ENCODE measurements around the gene RIN2. TPM values are rescaled to one million over a fixed set of nuclear protein-coding genes. Genes with fewer than 3 reads are reported as not detected.

The RIN2 gene
- total and polyA plus RNA-seq, 2 of the 13 experiments (the other 11 are each of a cell fraction or from before 2014, with no cell fraction given): 2.5 to 5.1 TPM

DNA sequence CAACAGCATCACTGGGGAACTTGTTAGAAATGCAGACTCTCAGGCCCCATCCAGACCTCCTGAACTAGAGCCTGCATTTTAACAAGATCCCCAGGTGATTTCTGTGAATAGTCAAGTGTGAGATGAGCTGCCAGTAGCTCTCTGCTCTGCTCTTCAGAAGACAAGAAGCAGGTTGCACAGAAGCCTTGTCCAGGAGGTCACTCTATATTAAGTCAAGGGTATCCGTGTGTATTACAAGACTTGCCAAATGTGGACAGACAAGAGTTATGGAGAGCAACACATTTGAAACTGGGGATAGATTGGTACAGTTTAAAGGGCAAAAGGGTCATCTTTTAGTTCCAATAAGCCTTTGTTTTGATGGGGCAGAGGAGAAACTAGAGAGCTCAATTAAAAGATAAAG lies 23.2 kb upstream of the RIN2 start:
- in situ Hi-C loops (cut with HindIII; ENCODE audit: extremely low pct_ligation_motif_present, low pct_unique_long_range_greater_than_20kb): no loop called here
- no peak for ATAC-seq
- Histone ChIP-seq H3K27ac (ENCODE audit: extremely low read length, insufficient read depth, low read length) (no peak overlapping the region), H3K27me3 (ENCODE audit: control insufficient read depth in 1 of 2, insufficient read depth in 2 of 2, low read length in 2 of 2) (peaks cover 4 to 21% of the 10 kb centered on the region in 2 experiments; a peak in 4 of 5 replicates), H4K20me1 (ENCODE audit: insufficient read depth, low read length) (no peaks in the 10 kb centered on the region), H3K36me3 (replicated peaks in 1 of 2; ENCODE audit: control insufficient read depth in 1 of 2, insufficient read depth in 2 of 2, low read length in 2 of 2) (no peaks in the 10 kb centered on the region), H2AFZ (ENCODE audit: low read length) (no peak overlapping the region), H3K9me3 (ENCODE audit: low read length) (no peaks in the 10 kb centered on the region), H3K9ac (ENCODE audit: insufficient read depth, low read depth, low read length) (no peak overlapping the region), H3K4me2 (ENCODE audit: low read depth, low read length) (no peak overlapping the region), H3K4me1 (ENCODE audit: insufficient read depth, low read length) (no peaks in the 10 kb centered on the region), H3K79me2 (ENCODE audit: insufficient read depth, low read length) (no peaks in the 10 kb centered on the region), H3K4me3 (replicated peaks in 1 of 3; ENCODE audit: insufficient read depth in 1 of 3, low read depth in 2 of 3, low read length in 3 of 3) (no peak overlapping the region)
- 33% methylated on average over 1 of the region's 1 CpG for WGBS (ENCODE audit: low lambda C conversion rate)
- no peak for FAIRE-seq
- intact Hi-C loops (cut with micrococcal nuclease; ENCODE audit: unreplicated experiment): no loop called here
- POLR2A ChIA-PET: no interaction called here
- BruUV-seq (replicated peaks): no TSS peak
- DNase-seq (ENCODE audit: low spot score): no peak
- TF ChIP-seq FOXP1 (IDR thresholded peaks at IDR 0.05) (no peak), FOXP1 (CRISPR knock-in tag; IDR thresholded peaks at IDR 0.05) (no peak), ZBED4 (CRISPR knock-in tag; IDR thresholded peaks at IDR 0.05; ENCODE audit: borderline replicate concordance) (no peak), ZNF552 (CRISPR knock-in tag; IDR thresholded peaks at IDR 0.05; ENCODE audit: borderline replicate concordance) (no peak), ZNF674 (CRISPR knock-in tag; IDR thresholded peaks at IDR 0.05; ENCODE audit: low read depth) (no peak), PITX1 (CRISPR knock-in tag; IDR thresholded peaks at IDR 0.05) (no peak), ZNF569 (CRISPR knock-in tag; IDR thresholded peaks at IDR 0.05; ENCODE audit: borderline replicate concordance) (no peak), TIGD3 (CRISPR knock-in tag; IDR thresholded peaks at IDR 0.05; ENCODE audit: borderline replicate concordance) (no peak)
- TF ChIP-seq, protein P1, sequence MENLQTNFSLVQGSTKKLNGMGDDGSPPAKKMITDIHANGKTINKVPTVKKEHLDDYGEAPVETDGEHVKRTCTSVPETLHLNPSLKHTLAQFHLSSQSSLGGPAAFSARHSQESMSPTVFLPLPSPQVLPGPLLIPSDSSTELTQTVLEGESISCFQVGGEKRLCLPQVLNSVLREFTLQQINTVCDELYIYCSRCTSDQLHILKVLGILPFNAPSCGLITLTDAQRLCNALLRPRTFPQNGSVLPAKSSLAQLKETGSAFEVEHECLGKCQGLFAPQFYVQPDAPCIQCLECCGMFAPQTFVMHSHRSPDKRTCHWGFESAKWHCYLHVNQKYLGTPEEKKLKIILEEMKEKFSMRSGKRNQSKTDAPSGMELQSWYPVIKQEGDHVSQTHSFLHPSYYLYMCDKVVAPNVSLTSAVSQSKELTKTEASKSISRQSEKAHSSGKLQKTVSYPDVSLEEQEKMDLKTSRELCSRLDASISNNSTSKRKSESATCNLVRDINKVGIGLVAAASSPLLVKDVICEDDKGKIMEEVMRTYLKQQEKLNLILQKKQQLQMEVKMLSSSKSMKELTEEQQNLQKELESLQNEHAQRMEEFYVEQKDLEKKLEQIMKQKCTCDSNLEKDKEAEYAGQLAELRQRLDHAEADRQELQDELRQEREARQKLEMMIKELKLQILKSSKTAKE (CRISPR knock-in tag; IDR thresholded peaks at IDR 0.05; ENCODE audit: borderline replicate concordance): no peak
- TF ChIP-seq, protein P2, sequence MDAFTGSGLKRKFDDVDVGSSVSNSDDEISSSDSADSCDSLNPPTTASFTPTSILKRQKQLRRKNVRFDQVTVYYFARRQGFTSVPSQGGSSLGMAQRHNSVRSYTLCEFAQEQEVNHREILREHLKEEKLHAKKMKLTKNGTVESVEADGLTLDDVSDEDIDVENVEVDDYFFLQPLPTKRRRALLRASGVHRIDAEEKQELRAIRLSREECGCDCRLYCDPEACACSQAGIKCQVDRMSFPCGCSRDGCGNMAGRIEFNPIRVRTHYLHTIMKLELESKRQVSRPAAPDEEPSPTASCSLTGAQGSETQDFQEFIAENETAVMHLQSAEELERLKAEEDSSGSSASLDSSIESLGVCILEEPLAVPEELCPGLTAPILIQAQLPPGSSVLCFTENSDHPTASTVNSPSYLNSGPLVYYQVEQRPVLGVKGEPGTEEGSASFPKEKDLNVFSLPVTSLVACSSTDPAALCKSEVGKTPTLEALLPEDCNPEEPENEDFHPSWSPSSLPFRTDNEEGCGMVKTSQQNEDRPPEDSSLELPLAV (CRISPR knock-in tag; conservative IDR thresholded peaks at IDR 0.05; ENCODE audit: low read depth): no peak
- TF ChIP-seq, protein P3, sequence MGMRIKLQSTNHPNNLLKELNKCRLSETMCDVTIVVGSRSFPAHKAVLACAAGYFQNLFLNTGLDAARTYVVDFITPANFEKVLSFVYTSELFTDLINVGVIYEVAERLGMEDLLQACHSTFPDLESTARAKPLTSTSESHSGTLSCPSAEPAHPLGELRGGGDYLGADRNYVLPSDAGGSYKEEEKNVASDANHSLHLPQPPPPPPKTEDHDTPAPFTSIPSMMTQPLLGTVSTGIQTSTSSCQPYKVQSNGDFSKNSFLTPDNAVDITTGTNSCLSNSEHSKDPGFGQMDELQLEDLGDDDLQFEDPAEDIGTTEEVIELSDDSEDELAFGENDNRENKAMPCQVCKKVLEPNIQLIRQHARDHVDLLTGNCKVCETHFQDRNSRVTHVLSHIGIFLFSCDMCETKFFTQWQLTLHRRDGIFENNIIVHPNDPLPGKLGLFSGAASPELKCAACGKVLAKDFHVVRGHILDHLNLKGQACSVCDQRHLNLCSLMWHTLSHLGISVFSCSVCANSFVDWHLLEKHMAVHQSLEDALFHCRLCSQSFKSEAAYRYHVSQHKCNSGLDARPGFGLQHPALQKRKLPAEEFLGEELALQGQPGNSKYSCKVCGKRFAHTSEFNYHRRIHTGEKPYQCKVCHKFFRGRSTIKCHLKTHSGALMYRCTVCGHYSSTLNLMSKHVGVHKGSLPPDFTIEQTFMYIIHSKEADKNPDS (CRISPR knock-in tag; IDR thresholded peaks at IDR 0.05): no peak
- CTCF ChIA-PET (ENCODE audit: low intra/inter-chr PET ratio, low total read pairs): no interaction called here

Data from HepG2 (cell line).